ENCODE measurements around the gene CENPM.

The CENPM gene

GRCh38 chr22:41893591-41894375 is 53.2 kb downstream of the CENPM start:
- no peak for DNase-seq

DNA sequence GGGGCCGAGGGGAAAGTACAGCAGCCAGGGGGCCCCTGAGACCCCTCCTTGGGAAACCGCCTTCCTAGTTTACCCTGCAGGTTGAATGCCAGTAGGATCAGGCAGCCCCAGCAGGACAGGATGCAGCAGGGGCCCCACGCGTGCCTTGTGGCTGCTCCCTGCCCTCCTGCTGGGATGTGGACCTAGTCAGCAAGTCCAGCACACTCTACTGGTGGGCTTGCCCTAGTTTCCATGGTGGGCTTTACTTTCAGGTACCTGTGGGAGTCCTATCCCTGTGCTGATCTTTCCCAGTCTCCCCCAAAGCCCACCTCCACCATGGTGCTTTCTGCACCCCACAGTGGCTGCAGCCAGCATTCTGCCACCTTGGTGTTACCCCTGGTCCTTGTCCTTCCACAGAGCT is 54.2 kb downstream of the CENPM start:
- DNase-seq = no peak

- DNase-seq = no peak
These were observed 55.5 kb downstream of the CENPM start for GRCh38 chr22:41891407-41891806.

All from inflammatory macrophage (primary cell).